ENCODE data around the gene ASTN2.

The ASTN2 gene

GRCh38 chr9:116860509-116861120, 554.2 kb downstream of the ASTN2 start:
- peak; percentile 83 for TF ChIP-seq CTCF (IDR thresholded peaks at IDR 0.05; ENCODE audit: low read depth, low read length, missing control alignments)

GRCh38 chr9:116859763-116860162, 555.1 kb downstream of the ASTN2 start:
- no peak overlapping the region for H3K4me3 ChIP-seq (replicated peaks; ENCODE audit: low read depth, low read length)
- no peak for TF ChIP-seq CTCF (IDR thresholded peaks at IDR 0.05; ENCODE audit: low read depth, low read length, missing control alignments)
- no peak for DNase-seq (ENCODE audit: extremely low read depth, low read depth)

More at GRCh38 chr9:116860509-116861120, 554.2 kb downstream of the ASTN2 start:
- H3K4me3 ChIP-seq (replicated peaks; ENCODE audit: low read depth, low read length), result no peak overlapping the region
- DNase-seq (ENCODE audit: extremely low read depth, low read depth), result peak; percentile 57

GRCh38 chr9:116857321-116857720, 557.5 kb downstream of the ASTN2 start:
- no peak for TF ChIP-seq CTCF (IDR thresholded peaks at IDR 0.05; ENCODE audit: low read depth, low read length, missing control alignments)
- H3K4me3 ChIP-seq (replicated peaks; ENCODE audit: low read depth, low read length), result no peak overlapping the region
- no peak for DNase-seq (ENCODE audit: extremely low read depth, low read depth)

- H3K4me3 ChIP-seq (replicated peaks; ENCODE audit: low read depth, low read length), result no peak overlapping the region
- no peak for TF ChIP-seq CTCF (IDR thresholded peaks at IDR 0.05; ENCODE audit: low read depth, low read length, missing control alignments)
- DNase-seq (ENCODE audit: extremely low read depth, low read depth), result no peak
These were observed 558.8 kb downstream of the ASTN2 start for GRCh38 chr9:116855881-116856662.

GRCh38 chr9:116849721-116850120, 565.1 kb downstream of the ASTN2 start:
- H3K4me3 ChIP-seq (replicated peaks; ENCODE audit: low read depth, low read length), result no peak overlapping the region
- no peak for TF ChIP-seq CTCF (IDR thresholded peaks at IDR 0.05; ENCODE audit: low read depth, low read length, missing control alignments)
- DNase-seq (ENCODE audit: extremely low read depth, low read depth), result no peak

- peak; percentile 56 for DNase-seq (ENCODE audit: extremely low read depth, low read depth)
- no peak overlapping the region for H3K4me3 ChIP-seq (replicated peaks; ENCODE audit: low read depth, low read length)
- no peak for TF ChIP-seq CTCF (IDR thresholded peaks at IDR 0.05; ENCODE audit: low read depth, low read length, missing control alignments)
These were observed 570.2 kb downstream of the ASTN2 start for GRCh38 chr9:116844621-116845020.

All from HFF-Myc (cell line).